GM06990 (cell line): Measurements from ENCODE around the gene KCNIP1.

Source experiments
- DNase-seq: peaks from one replicate; pipeline ENCODE4 v3.0.0-alpha.2; 2011; ENCODE audit not compliant: insufficient read length; ENCODE audit errors: extremely low read depth
- H3K27me3 ChIP-seq: replicated peaks from 2 replicates; pipeline ENCODE4 v1.6.0; 2011; ENCODE audit warnings: low read length; ENCODE audit not compliant: control insufficient read depth, insufficient read depth
- H3K36me3 ChIP-seq: 2 replicates; pipeline ENCODE4 v1.5.1; 2011; ENCODE audit warnings: low read length; ENCODE audit not compliant: control insufficient read depth, insufficient read depth
- H3K4me3 ChIP-seq: replicated peaks from 2 replicates; pipeline ENCODE4 v1.5.1; 2011; ENCODE audit warnings: low read depth, mild to moderate bottlenecking, control low read depth, low read length
- CTCF ChIP-seq: IDR thresholded peaks from 2 replicates; pipeline ENCODE4 v1.5.1; 2011; ENCODE audit warnings: low read length, control low read depth, mild to moderate bottlenecking, inconsistent platforms; ENCODE audit not compliant: insufficient read depth, poor library complexity, severe bottlenecking

Gene KCNIP1

GRCh38 chr5:170732685-170733084 lies 228.9 kb downstream of the KCNIP1 start:
- H3K27me3 ChIP-seq, result no peaks in the 10 kb centered on the region
- no peak for DNase-seq

GRCh38 chr5:170736966-170737365 lies 233.1 kb downstream of the KCNIP1 start:
- H3K27me3 ChIP-seq, result no peaks in the 10 kb centered on the region; the same call in 1 of the 2 replicates
- no peak overlapping the region for H3K4me3 ChIP-seq
- no peaks in the 10 kb centered on the region for H3K36me3 ChIP-seq
- DNase-seq, result no peak
- TF ChIP-seq CTCF, result no peak

More at GRCh38 chr5:170732685-170733084, 228.9 kb downstream of the KCNIP1 start:
- Histone ChIP-seq H3K4me3 (no peak overlapping the region), H3K36me3 (no peaks in the 10 kb centered on the region)
- no peak for TF ChIP-seq CTCF

- no peak for TF ChIP-seq CTCF
- DNase-seq, result no peak
- Histone ChIP-seq H3K27me3 (no peaks in the 10 kb centered on the region; the same call in 1 of the 2 replicates), H3K4me3 (no peak overlapping the region), H3K36me3 (no peaks in the 10 kb centered on the region)
Observed at GRCh38 chr5:170737591-170737990, 233.8 kb downstream of the KCNIP1 start.

DNA sequence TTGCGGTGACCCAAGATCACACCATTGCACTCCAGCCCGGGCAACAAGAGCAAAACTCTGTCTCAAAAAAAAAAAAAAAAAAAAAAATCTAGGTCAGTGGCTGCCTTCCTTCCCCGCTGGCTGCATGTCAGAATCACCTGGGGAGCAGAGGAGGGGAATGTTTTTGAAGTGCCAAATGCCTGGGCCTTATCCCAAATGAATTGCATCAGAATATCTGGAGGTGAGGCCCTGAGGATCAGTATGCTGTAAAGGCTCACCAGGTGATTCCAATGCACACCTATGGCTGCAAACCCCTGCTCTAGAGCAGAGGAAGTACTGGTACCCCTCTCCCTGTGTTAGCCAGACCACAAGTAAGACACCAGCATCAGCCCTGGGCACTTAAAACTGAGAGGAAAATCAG lies 235.0 kb downstream of the KCNIP1 start:
- H3K4me3 ChIP-seq, result no peak overlapping the region
- DNase-seq, result no peak
- TF ChIP-seq CTCF, result no peak
- no peaks in the 10 kb centered on the region for H3K36me3 ChIP-seq
- no peaks in the 10 kb centered on the region; the same call in 1 of the 2 replicates for H3K27me3 ChIP-seq

- H3K36me3 ChIP-seq, result no peaks in the 10 kb centered on the region
- H3K4me3 ChIP-seq, result no peak overlapping the region
- no peak for DNase-seq
- no peaks in the 10 kb centered on the region; the same call in 1 of the 2 replicates for H3K27me3 ChIP-seq
- no peak for TF ChIP-seq CTCF
Observed at GRCh38 chr5:170739446-170739845, 235.6 kb downstream of the KCNIP1 start.
